Astrocyte (in vitro differentiated cells and primary cell): ENCODE results near the gene KY.

Experiments used
- CTCF ChIP-seq: IDR thresholded peaks from 2 replicates; pipeline ENCODE4 v1.5.1; 2011; ENCODE audit warnings: low read depth, mild to moderate bottlenecking, inconsistent platforms, low read length, moderate library complexity; ENCODE audit not compliant: insufficient read depth
- EZH2 ChIP-seq: IDR thresholded peaks from 2 replicates; pipeline ENCODE4 v1.6.1; 2012; ENCODE audit warnings: mild to moderate bottlenecking, low read length, inconsistent platforms; ENCODE audit not compliant: insufficient read depth

GRCh38 chr3:134693226-134693625 lies 42.4 kb upstream of the KY start:
- TF ChIP-seq CTCF (no peak), EZH2 (no peak)
